OCI-LY3 (cell line): Measurements from ENCODE around the gene RIMOC1.

Experiments used
- EZH2phosphoT487 ChIP-seq: fragments of 200-600 bp; shearing (Covaris generic); IDR thresholded peaks from 2 replicates; pipeline ENCODE4 v1.6.1; 2018; ENCODE audit warnings: antibody characterized with exemption, mixed run types, low read depth
- TF ChIP-seq, protein P1 (sequence below): fragments of 200-600, 300-600 bp; sonication (generic); IDR thresholded peaks from 2 replicates; pipeline ENCODE4 v1.5.1; 2014; ENCODE audit warnings: antibody characterized with exemption, low read length, low read depth

DNA sequence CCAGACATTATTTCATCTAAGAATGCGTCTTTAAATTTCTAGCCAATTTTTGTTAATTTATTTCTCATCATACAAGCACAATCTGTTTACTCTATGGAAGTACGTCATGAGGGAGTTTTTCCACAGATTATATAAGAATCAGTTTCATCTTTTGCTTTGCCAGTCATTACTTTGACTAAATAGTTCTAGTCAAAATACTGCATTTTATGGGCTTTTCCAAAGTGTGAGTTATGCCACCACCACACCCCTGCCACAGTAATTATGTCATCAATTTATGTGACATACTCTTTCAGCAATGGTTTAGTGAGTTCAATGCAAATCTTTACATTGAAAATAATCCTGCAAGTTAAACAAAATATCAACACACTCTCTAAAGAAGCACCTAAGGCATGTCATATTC is 2.0 kb downstream of the RIMOC1 start:
- TF ChIP-seq, protein P1, sequence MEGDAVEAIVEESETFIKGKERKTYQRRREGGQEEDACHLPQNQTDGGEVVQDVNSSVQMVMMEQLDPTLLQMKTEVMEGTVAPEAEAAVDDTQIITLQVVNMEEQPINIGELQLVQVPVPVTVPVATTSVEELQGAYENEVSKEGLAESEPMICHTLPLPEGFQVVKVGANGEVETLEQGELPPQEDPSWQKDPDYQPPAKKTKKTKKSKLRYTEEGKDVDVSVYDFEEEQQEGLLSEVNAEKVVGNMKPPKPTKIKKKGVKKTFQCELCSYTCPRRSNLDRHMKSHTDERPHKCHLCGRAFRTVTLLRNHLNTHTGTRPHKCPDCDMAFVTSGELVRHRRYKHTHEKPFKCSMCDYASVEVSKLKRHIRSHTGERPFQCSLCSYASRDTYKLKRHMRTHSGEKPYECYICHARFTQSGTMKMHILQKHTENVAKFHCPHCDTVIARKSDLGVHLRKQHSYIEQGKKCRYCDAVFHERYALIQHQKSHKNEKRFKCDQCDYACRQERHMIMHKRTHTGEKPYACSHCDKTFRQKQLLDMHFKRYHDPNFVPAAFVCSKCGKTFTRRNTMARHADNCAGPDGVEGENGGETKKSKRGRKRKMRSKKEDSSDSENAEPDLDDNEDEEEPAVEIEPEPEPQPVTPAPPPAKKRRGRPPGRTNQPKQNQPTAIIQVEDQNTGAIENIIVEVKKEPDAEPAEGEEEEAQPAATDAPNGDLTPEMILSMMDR, result no peak
- TF ChIP-seq EZH2phosphoT487, result no peak
